Mesendoderm (in vitro differentiated cells): Measurements from ENCODE around the gene CAPZB.

Source experiments
- DNase-seq: peaks from one replicate; pipeline ENCODE4 v3.0.0; 2013
- H2AK5ac ChIP-seq: 2 replicates; pipeline ENCODE4 v1.6.1; 2013; ENCODE audit warnings: low read length, inconsistent platforms
- H2BK120ac ChIP-seq: 2 replicates; pipeline ENCODE4 v1.6.1; 2013; ENCODE audit warnings: low read depth, mild to moderate bottlenecking, low read length, moderate library complexity, mixed read lengths
- H2BK15ac ChIP-seq: replicated peaks from 2 replicates; pipeline ENCODE4 v1.6.1; 2013; ENCODE audit warnings: low read depth, mild to moderate bottlenecking, moderate library complexity
- H2BK5ac ChIP-seq: 2 replicates; pipeline ENCODE4 v1.6.1; 2013; ENCODE audit warnings: low read length, inconsistent platforms
- H3K18ac ChIP-seq: 2 replicates; pipeline ENCODE4 v1.6.1; 2013; ENCODE audit warnings: mild to moderate bottlenecking, low read length, mixed read lengths
- H3K23ac ChIP-seq: one replicate; pipeline ENCODE4 v1.6.1; 2013; ENCODE audit warnings: low read length
- H3K27ac ChIP-seq: 2 replicates; pipeline ENCODE4 v1.5.1; 2013; ENCODE audit warnings: low read depth, mild to moderate bottlenecking, inconsistent platforms, low read length, moderate library complexity
- H3K27me3 ChIP-seq: 2 replicates; pipeline ENCODE4 v1.6.1; 2013; ENCODE audit warnings: low read length, control low read depth, mild to moderate bottlenecking, inconsistent platforms; ENCODE audit not compliant: insufficient read depth, poor library complexity
- H3K36me3 ChIP-seq: 2 replicates; pipeline ENCODE4 v1.6.1; 2013; ENCODE audit warnings: low read length, inconsistent platforms; ENCODE audit not compliant: control insufficient read depth, insufficient read depth
- H3K4ac ChIP-seq: one replicate; pipeline ENCODE4 v1.6.1; 2013; ENCODE audit warnings: low read depth, mild to moderate bottlenecking, low read length, moderate library complexity
- H3K4me1 ChIP-seq: 2 replicates; pipeline ENCODE4 v1.6.1; 2013; ENCODE audit warnings: low read depth, low read length, inconsistent platforms; ENCODE audit not compliant: control insufficient read depth
- H3K4me2 ChIP-seq: 2 replicates; pipeline ENCODE4 v1.6.1; 2013; ENCODE audit warnings: low read length
- H3K4me3 ChIP-seq: 2 replicates; pipeline ENCODE4 v1.5.1; 2013; ENCODE audit warnings: mild to moderate bottlenecking, low read length
- H3K56ac ChIP-seq: one replicate; pipeline ENCODE4 v1.6.1; 2013; ENCODE audit warnings: low read length
- H3K79me1 ChIP-seq: 2 replicates; pipeline ENCODE4 v1.6.1; 2013; ENCODE audit warnings: low read length, inconsistent platforms
- H3K79me2 ChIP-seq: 2 replicates; pipeline ENCODE4 v1.6.1; 2013; ENCODE audit warnings: mild to moderate bottlenecking, low read length; ENCODE audit not compliant: control insufficient read depth, insufficient read depth
- H3K9ac ChIP-seq: 2 replicates; pipeline ENCODE4 v1.6.1; 2013; ENCODE audit warnings: low read length, inconsistent platforms
- H4K5ac ChIP-seq: one replicate; pipeline ENCODE4 v1.6.1; 2013; ENCODE audit warnings: low read length
- H4K8ac ChIP-seq: one replicate; pipeline ENCODE4 v1.6.1; 2013; ENCODE audit warnings: low read depth, mild to moderate bottlenecking, control low read depth, low read length, moderate library complexity
- WGBS: extraction: QIAGEN DNeasy Blood & Tissue Kit; methylation state at CpG from one replicate; pipeline ENCODE4 v1.1.7; 2013; ENCODE audit warnings: low lambda C conversion rate, missing lambda C conversion rate; ENCODE audit not compliant: insufficient coverage; ENCODE audit errors: extremely low coverage; 5-methylcytosine and 5-hydroxymethylcytosine counted together

The CAPZB gene

DNA sequence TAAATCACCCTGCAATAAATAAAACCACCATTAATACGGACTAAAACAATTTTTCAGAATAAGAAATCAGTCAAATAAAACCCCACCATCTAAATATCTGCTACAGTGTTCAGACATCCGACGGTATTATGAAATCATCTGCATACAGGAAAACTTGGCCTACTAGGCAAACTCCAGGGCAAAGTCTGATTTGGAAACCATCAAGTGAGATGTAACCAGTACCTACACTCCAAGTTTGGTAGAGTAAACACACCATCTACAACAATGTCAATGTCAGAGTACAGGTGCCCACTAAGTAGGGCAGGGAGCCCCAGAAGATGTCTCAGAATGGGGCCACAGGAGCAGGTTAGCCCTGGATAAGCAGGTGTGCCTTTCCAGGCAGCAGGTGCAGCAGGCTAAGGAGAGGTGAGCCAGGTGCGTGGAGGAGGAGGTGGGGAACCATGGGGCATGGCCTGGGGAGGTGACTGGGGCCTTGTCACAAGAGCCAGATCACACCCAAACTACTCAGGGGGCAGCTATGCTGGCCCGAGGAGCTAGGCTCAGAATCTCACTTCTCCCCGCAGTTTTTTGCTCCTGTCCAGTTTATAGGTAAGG lies 59.6 kb downstream of the CAPZB start:
- Histone ChIP-seq H3K18ac (no peak overlapping the region), H3K79me1 (peaks cover 51% of the 10 kb centered on the region), H3K36me3 (no peaks in the 10 kb centered on the region), H3K4me2 (no peak overlapping the region), H3K79me2 (peaks cover 80% of the 10 kb centered on the region), H3K4me1 (no peaks in the 10 kb centered on the region), H3K56ac (no peak overlapping the region), H3K4ac (no peak overlapping the region), H2BK120ac (no peak overlapping the region), H2AK5ac (no peak overlapping the region), H2BK5ac (no peak overlapping the region), H4K8ac (no peak overlapping the region), H3K9ac (no peak overlapping the region), H4K5ac (no peak overlapping the region), H3K23ac (no peak overlapping the region), H3K27me3 (no peaks in the 10 kb centered on the region), H3K4me3 (no peak overlapping the region), H3K27ac (no peak overlapping the region), H2BK15ac (no peak overlapping the region)
- 100% methylated on average over 1 of the region's 6 CpGs for WGBS
- DNase-seq = no peak

DNA sequence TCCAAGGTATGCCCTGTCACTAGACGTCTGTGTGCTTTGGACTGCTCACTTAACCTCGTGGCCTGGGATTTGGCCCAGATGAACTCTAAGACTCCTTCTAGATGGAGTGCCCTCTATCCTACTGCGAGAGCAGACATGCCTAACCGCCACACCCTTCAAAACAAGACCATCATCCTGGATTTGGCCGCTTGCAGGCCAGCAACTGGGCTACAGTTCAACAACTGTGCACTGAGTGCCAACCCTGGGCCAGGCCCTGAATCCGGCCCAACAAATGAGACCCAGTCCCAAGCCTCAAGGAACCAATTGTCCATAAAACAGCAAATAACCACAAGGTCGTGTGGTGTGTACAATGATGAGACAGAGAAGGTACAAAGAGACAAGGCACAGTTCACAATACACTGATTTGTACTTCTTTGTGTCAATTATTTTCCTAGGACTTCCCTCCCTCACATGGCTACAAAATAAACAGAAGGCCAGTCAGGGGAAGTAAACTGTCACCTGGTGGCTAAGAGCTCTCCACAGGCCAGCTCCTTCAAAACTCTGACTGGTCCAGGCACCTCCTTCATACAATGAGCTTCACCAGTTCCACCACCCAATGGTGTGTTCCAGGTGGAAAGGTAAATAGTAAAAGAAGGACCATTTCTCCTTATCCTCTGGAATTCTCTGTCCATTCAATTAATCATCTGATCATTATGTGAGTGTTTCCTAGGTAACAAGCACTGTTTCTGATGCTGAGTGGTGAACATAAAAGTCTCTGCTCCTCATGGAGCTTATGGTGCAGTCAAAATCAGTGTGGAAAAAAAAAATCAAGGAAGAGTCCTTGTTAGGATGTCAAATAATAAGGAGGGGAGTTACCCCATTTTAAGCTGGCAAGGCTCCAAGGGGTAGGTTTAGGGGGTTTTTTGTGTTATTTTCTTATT lies 60.4 kb downstream of the CAPZB start:
- H2BK15ac ChIP-seq = no peak overlapping the region
- no peak overlapping the region for H2AK5ac ChIP-seq
- no peak overlapping the region for H4K5ac ChIP-seq
- H2BK5ac ChIP-seq = no peak overlapping the region
- no peak overlapping the region for H3K18ac ChIP-seq
- peaks cover 49% of the 10 kb centered on the region for H3K79me1 ChIP-seq
- no peaks in the 10 kb centered on the region for H3K4me1 ChIP-seq
- no peak overlapping the region for H3K4ac ChIP-seq
- H3K27me3 ChIP-seq = no peaks in the 10 kb centered on the region
- H3K27ac ChIP-seq = no peak overlapping the region
- H2BK120ac ChIP-seq = no peak overlapping the region
- peaks cover 77% of the 10 kb centered on the region for H3K79me2 ChIP-seq
- no peak overlapping the region for H3K23ac ChIP-seq
- H3K4me2 ChIP-seq = no peak overlapping the region
- H4K8ac ChIP-seq = no peak overlapping the region
- no peak for DNase-seq
- no CpG with 5 or more reads among the region's 7 CpGs for WGBS
- H3K4me3 ChIP-seq = no peak overlapping the region
- H3K9ac ChIP-seq = no peak overlapping the region
- no peaks in the 10 kb centered on the region for H3K36me3 ChIP-seq
- no peak overlapping the region for H3K56ac ChIP-seq

DNA sequence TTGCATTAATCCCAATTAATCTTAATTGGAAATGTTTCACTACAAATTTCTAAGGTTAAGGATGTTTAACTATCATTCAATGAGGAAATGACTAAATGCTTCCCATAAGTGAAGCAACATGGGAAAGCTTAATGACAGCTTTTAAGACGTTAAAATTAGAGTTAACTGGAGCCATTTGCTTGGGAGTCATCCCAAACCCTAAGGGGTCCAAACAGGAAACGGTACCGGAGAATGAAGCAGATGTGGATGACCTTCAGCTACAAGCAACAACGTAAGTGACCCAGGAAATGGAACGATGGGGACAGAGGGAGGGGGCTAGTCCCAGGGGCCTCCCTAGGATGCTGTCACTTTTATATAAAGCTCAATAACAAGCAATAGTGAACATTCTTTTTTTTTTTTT lies 62.2 kb downstream of the CAPZB start:
- Histone ChIP-seq H4K8ac (no peak overlapping the region), H3K4ac (no peak overlapping the region), H3K4me2 (no peak overlapping the region), H3K79me2 (peaks cover 66% of the 10 kb centered on the region), H3K18ac (no peak overlapping the region), H2AK5ac (no peak overlapping the region), H3K9ac (no peak overlapping the region), H3K23ac (no peak overlapping the region), H2BK5ac (no peak overlapping the region), H3K27ac (no peak overlapping the region), H3K27me3 (no peaks in the 10 kb centered on the region), H2BK120ac (no peak overlapping the region), H2BK15ac (no peak overlapping the region), H3K36me3 (peaks cover 2% of the 10 kb centered on the region), H3K79me1 (peaks cover 42% of the 10 kb centered on the region), H4K5ac (no peak overlapping the region), H3K4me1 (no peaks in the 10 kb centered on the region), H3K4me3 (no peak overlapping the region), H3K56ac (no peak overlapping the region)
- no peak for DNase-seq
- WGBS = no CpG with 5 or more reads among the region's 5 CpGs

DNA sequence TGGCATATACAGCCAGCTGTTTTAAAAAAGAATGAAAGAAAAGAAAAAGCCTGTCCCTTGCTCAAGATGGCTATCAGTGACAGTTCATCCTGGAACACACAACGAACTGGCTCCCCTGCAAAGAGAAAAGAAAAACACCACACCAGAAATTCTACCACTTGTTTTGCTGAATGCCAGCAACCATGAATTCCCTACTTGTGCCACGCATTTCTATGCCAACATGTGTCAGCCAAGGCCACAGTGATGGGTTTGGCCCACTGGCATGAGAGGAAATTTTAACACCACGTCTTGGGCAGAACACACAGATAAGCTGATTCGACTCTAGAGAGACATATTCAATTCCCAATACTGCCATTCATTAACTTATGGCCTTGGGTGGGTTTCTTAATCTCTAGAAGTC lies 64.0 kb downstream of the CAPZB start:
- H3K27me3 ChIP-seq = no peaks in the 10 kb centered on the region
- WGBS = no CpG with 5 or more reads among the region's 4 CpGs
- no peak overlapping the region for H2BK15ac ChIP-seq

DNA sequence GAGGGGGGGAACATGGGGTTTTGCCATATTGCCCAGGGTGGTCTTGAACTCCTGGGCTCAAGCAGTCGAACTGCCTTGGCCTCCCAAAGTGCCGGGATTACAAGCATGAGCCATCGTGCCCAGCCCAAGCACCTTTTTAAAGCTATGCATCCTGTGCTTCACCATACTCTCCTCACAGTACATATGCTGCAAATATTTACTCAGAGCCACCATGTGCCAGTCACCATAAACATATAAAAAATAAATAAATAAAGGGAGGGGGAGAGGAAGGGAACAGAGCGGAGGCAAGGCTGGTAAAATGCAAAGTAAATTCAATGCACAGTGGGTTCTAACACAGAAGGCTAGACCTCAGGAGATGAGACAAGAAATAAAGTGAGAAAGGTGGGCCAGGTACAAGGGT lies 64.7 kb downstream of the CAPZB start:
- no peak overlapping the region for H2BK120ac ChIP-seq
- no peak overlapping the region for H3K56ac ChIP-seq
- H3K18ac ChIP-seq = no peak overlapping the region
- H3K27me3 ChIP-seq = no peaks in the 10 kb centered on the region
- H3K4ac ChIP-seq = no peak overlapping the region
- H3K36me3 ChIP-seq = peaks cover 2% of the 10 kb centered on the region
- no peaks in the 10 kb centered on the region for H3K4me1 ChIP-seq
- H3K4me3 ChIP-seq = no peak overlapping the region
- H3K9ac ChIP-seq = no peak overlapping the region
- no peak overlapping the region for H3K23ac ChIP-seq
- no peak overlapping the region for H2BK15ac ChIP-seq
- DNase-seq = no peak
- H2AK5ac ChIP-seq = no peak overlapping the region
- peaks cover 33% of the 10 kb centered on the region for H3K79me1 ChIP-seq
- no peak overlapping the region for H3K27ac ChIP-seq
- no CpG with 5 or more reads among the region's 4 CpGs for WGBS
- peaks cover 57% of the 10 kb centered on the region for H3K79me2 ChIP-seq
- H4K8ac ChIP-seq = no peak overlapping the region
- H4K5ac ChIP-seq = no peak overlapping the region
- no peak overlapping the region for H3K4me2 ChIP-seq
- no peak overlapping the region for H2BK5ac ChIP-seq

More for the DNA sequence above, 64.0 kb downstream of the CAPZB start:
- Histone ChIP-seq H4K8ac (no peak overlapping the region), H4K5ac (no peak overlapping the region), H2BK120ac (no peak overlapping the region), H3K23ac (no peak overlapping the region), H2AK5ac (no peak overlapping the region), H2BK5ac (no peak overlapping the region), H3K4me3 (no peak overlapping the region), H3K4me2 (no peak overlapping the region), H3K27ac (no peak overlapping the region), H3K36me3 (peaks cover 2% of the 10 kb centered on the region), H3K56ac (no peak overlapping the region), H3K79me2 (peaks cover 59% of the 10 kb centered on the region), H3K18ac (no peak overlapping the region), H3K9ac (no peak overlapping the region), H3K4me1 (no peaks in the 10 kb centered on the region), H3K79me1 (peaks cover 36% of the 10 kb centered on the region), H3K4ac (no peak overlapping the region)
- DNase-seq = no peak
